Fibroblast of lung (primary cell): ENCODE measurements around the gene TAPBPL. TPM values are rescaled to one million over a fixed set of nuclear protein-coding genes. Genes with fewer than 3 reads are reported as not detected.

ENCODE experiments used
- DNase-seq, 2 donors: peaks; one replicate each; pipeline versions ENCODE4 v3.0.0 to v3.0.0-alpha.2; 2010; ENCODE audit warnings: low read depth in 2 of 2
- H2AFZ ChIP-seq: 2 replicates; pipeline ENCODE4 v1.5.1; 2012; ENCODE audit warnings: low read length, control low read depth, inconsistent platforms
- H3K27ac ChIP-seq: 2 replicates; pipeline ENCODE4 v1.5.1; 2011; ENCODE audit warnings: low read length, control low read depth; ENCODE audit not compliant: insufficient read depth
- H3K27me3 ChIP-seq: 2 replicates; pipeline ENCODE4 v1.5.1; 2011; ENCODE audit warnings: mild to moderate bottlenecking, low read length; ENCODE audit not compliant: control insufficient read depth, insufficient read depth
- H3K36me3 ChIP-seq: 2 replicates; pipeline ENCODE4 v1.5.1; 2011; ENCODE audit warnings: low read length; ENCODE audit not compliant: control insufficient read depth, insufficient read depth
- H3K4me1 ChIP-seq: 2 replicates; pipeline ENCODE4 v1.5.1; 2011; ENCODE audit warnings: low read length; ENCODE audit not compliant: control insufficient read depth, insufficient read depth; ENCODE audit errors: extremely low read depth
- H3K4me2 ChIP-seq: 2 replicates; pipeline ENCODE4 v1.5.1; 2011; ENCODE audit warnings: low read length, control low read depth; ENCODE audit not compliant: insufficient read depth; ENCODE audit errors: extremely low read depth
- H3K4me3 ChIP-seq, 4 experiments: fragments of 200-600 bp in 1 of 4; sonication (generic) in 1 of 4; replicated peaks in 1 of 4; 2 replicates each; pipeline ENCODE4 v1.5.1; 2011 to 2016; ENCODE audit warnings: low read length in 4 of 4, low read depth in 3 of 4, mild to moderate bottlenecking in 3 of 4, control low read depth in 2 of 4, inconsistent platforms in 1 of 4, mixed read lengths in 1 of 4; ENCODE audit not compliant: insufficient read depth in 1 of 4; ENCODE audit errors: control extremely low read depth in 1 of 4
- H3K79me2 ChIP-seq: 2 replicates; pipeline ENCODE4 v1.5.1; 2012; ENCODE audit warnings: mild to moderate bottlenecking, low read length, inconsistent platforms; ENCODE audit not compliant: control insufficient read depth, insufficient read depth
- H3K9ac ChIP-seq: 2 replicates; pipeline ENCODE4 v1.5.1; 2011; ENCODE audit warnings: mild to moderate bottlenecking, low read length, control low read depth; ENCODE audit not compliant: insufficient read depth
- H3K9me3 ChIP-seq: 2 replicates; pipeline ENCODE4 v1.5.1; 2012; ENCODE audit warnings: low read depth, low read length; ENCODE audit not compliant: control insufficient read depth, insufficient read depth
- H4K20me1 ChIP-seq: 2 replicates; pipeline ENCODE4 v1.5.1; 2011; ENCODE audit warnings: low read length; ENCODE audit not compliant: control insufficient read depth, insufficient read depth; ENCODE audit errors: extremely low read depth
- EZH2 ChIP-seq: IDR thresholded peaks from 2 replicates; pipeline ENCODE4 v1.5.1; 2012; ENCODE audit warnings: low read length, control low read depth, mild to moderate bottlenecking; ENCODE audit errors: missing control alignments
- polyA plus RNA-seq, 2 donors: library from polyadenylated mRNA; depleted of rRNA in 1 of 2; stranded (reverse) in 1 of 2; unstranded in 1 of 2; fragments of >200 nt; gene quantifications; 2 replicates each; pipeline ENCODE4 v1.2.1, GENCODE V29; 2011 to 2012; ENCODE audit warnings: missing spikeins in 1 of 2
- total RNA-seq: library from RNA; depleted of rRNA; stranded (reverse); fragments of >200 nt; gene quantifications from 2 replicates; pipeline ENCODE4 v1.2.1, GENCODE V29; 2014
- TF ChIP-seq, protein P1 (sequence below), 2 donors: IDR thresholded peaks in 1 of 2; conservative IDR thresholded peaks in 1 of 2; 1 replicate in 1 of 2; 2 replicates in 1 of 2; pipeline ENCODE4 v1.5.1; 2011 to 2012; ENCODE audit warnings: low read length in 2 of 2, control low read depth in 1 of 2, inconsistent platforms in 1 of 2, low read depth in 1 of 2, mild to moderate bottlenecking in 1 of 2

The TAPBPL gene
- total and polyA plus RNA-seq, 2 donors (not counting 1 experiment from before 2014, with no cell fraction given), result 14.0 to 17.3 TPM

DNA sequence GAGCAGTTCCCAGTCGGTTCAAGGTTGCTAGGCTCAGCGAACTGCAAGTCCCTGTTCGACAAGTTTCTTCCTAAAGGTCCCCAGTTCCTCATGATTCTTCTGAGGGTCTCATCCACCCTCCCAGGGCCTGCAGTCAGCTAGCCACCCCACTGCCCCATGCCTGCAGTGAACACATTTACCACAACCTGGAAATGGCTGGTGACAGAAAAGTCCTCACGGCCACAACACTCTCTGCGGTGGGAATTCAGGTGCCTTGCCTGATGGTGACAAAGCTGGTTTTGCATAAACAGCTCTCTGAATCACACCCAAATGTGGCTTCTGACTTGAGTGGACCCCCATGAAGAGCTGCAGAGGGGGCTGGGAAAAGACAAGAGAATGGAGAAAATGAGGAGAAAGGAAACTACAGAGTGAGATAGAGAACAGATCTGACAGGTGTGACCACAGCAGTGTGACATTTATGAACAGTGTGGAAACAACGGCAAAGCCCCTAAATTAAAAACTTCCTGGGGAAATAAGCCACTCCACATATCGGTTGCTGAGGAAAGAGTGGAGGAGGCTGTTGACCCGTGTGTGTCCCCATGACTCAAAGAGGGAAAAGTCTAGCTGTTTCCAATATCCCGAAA is 8.4 kb upstream of the TAPBPL start:
- no peak for DNase-seq
- Histone ChIP-seq H3K27me3 (no peaks in the 10 kb centered on the region), H4K20me1 (no peaks in the 10 kb centered on the region), H3K4me2 (no peak overlapping the region), H3K36me3 (no peaks in the 10 kb centered on the region), H3K9me3 (no peaks in the 10 kb centered on the region), H3K4me3 (no peak overlapping the region), H3K4me1 (no peaks in the 10 kb centered on the region), H3K79me2 (no peaks in the 10 kb centered on the region), H3K9ac (no peak overlapping the region), H3K27ac (no peak overlapping the region), H2AFZ (no peak overlapping the region)
- TF ChIP-seq, protein P1, sequence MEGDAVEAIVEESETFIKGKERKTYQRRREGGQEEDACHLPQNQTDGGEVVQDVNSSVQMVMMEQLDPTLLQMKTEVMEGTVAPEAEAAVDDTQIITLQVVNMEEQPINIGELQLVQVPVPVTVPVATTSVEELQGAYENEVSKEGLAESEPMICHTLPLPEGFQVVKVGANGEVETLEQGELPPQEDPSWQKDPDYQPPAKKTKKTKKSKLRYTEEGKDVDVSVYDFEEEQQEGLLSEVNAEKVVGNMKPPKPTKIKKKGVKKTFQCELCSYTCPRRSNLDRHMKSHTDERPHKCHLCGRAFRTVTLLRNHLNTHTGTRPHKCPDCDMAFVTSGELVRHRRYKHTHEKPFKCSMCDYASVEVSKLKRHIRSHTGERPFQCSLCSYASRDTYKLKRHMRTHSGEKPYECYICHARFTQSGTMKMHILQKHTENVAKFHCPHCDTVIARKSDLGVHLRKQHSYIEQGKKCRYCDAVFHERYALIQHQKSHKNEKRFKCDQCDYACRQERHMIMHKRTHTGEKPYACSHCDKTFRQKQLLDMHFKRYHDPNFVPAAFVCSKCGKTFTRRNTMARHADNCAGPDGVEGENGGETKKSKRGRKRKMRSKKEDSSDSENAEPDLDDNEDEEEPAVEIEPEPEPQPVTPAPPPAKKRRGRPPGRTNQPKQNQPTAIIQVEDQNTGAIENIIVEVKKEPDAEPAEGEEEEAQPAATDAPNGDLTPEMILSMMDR (conservative IDR thresholded peaks at IDR 0.05 in 1 of 2, IDR thresholded peaks at IDR 0.05 in 1 of 2; ENCODE audit: low read depth in 1 of 2, low read length in 2 of 2), result no peak
- no peak for TF ChIP-seq EZH2

DNA sequence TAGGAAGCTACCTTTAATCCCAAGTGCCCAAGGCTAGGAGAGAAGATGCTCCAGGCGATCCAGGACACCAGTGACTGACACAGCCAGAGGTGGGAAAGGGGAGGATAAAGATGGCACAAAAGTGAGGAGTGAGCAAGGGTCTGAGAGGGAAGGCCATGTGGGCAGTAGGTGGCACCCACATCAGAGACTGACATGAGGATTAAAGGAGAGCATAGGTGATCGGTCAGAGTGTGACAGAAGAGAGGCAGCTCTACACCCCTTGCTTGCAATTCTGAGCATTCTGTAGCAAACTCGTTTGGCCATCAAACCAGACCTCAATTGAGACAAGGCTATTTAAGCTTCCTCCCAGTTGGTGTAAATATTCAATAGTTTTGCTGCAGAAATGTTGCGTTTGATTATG is 7.8 kb upstream of the TAPBPL start:
- H4K20me1 ChIP-seq, result no peaks in the 10 kb centered on the region
- H3K79me2 ChIP-seq, result no peaks in the 10 kb centered on the region
- no peaks in the 10 kb centered on the region for H3K36me3 ChIP-seq
- no peak overlapping the region for H3K9ac ChIP-seq
- no peak overlapping the region for H3K4me2 ChIP-seq
- no peak overlapping the region for H3K4me3 ChIP-seq
- H3K9me3 ChIP-seq, result no peaks in the 10 kb centered on the region
- no peaks in the 10 kb centered on the region for H3K4me1 ChIP-seq
- H2AFZ ChIP-seq, result no peak overlapping the region
- H3K27ac ChIP-seq, result no peak overlapping the region
- H3K27me3 ChIP-seq, result no peaks in the 10 kb centered on the region
- no peak for DNase-seq
- no peak for TF ChIP-seq EZH2
- TF ChIP-seq, protein P1 (conservative IDR thresholded peaks at IDR 0.05 in 1 of 2, IDR thresholded peaks at IDR 0.05 in 1 of 2; ENCODE audit: low read depth in 1 of 2, low read length in 2 of 2), result no peak

DNA sequence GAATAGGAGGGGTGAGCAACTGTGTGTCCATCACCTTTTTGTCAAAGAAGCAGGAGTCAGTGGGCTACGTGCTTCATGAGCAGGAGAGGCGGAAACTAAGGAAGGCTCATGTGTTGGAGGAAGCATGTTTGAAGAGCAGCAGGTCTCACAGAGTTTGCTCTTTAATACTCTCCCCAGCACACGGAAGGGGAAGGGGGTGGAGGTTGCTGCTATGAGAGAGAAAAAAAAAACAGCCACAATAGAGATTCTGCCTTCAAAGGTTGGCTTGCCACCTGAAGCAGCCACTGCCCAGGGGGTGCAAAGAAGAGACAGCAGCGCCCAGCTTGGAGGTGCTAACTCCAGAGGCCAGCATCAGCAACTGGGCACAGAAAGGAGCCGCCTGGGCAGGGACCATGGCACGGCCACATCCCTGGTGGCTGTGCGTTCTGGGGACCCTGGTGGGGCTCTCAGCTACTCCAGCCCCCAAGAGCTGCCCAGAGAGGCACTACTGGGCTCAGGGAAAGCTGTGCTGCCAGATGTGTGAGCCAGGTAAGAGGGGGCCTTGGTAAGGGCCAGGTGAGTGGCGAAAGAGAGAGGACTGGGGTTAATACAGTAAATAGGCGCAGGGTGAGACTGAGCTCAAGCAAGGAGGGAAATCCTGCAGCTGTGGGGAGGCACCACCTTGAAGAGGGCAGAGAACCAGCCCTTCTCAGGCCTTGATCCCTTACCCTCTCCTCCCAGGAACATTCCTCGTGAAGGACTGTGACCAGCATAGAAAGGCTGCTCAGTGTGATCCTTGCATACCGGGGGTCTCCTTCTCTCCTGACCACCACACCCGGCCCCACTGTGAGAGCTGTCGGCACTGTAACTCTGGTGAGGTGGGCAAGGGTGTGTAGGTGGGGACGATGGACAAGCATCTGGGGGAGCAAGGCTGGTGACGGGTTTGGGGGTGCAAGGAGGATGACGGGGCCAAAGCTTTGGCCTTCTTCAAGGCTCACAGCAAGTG is 6.8 kb upstream of the TAPBPL start, which contains the start of gene CD27:
Gene CD27 (plus strand): TSS at position 252 of the 985 bp plus-strand sequence. CDS start 141 bp downstream, at position 393.
- Histone ChIP-seq H3K27me3 (no peaks in the 10 kb centered on the region), H3K4me3 (no peak within 1 kb of the TSS), H3K9ac (no peak within 1 kb of the TSS), H3K4me1 (no peaks in the 10 kb centered on the region), H2AFZ (no peak within 1 kb of the TSS), H3K4me2 (no peak within 1 kb of the TSS), H3K9me3 (no peaks in the 10 kb centered on the region), H3K79me2 (peaks cover under 1% of the 10 kb centered on the region), H3K27ac (no peak within 1 kb of the TSS), H4K20me1 (no peaks in the 10 kb centered on the region), H3K36me3 (no peaks in the 10 kb centered on the region)
- TF ChIP-seq, protein P1 (conservative IDR thresholded peaks at IDR 0.05 in 1 of 2, IDR thresholded peaks at IDR 0.05 in 1 of 2; ENCODE audit: low read depth in 1 of 2, low read length in 2 of 2), result no peak
- no peak for TF ChIP-seq EZH2
- DNase-seq, result no peak
